Measurements from ENCODE around the gene CDKL1.
A peak's percentile ranks its signal among the peaks of the same experiment; 100 is the strongest.

The CDKL1 gene

GRCh38 chr14:50352584-50352983, 44.1 kb downstream of the CDKL1 start:
- Histone ChIP-seq H3K4me1 (ENCODE audit: control insufficient read depth in 5 of 5, insufficient read depth in 5 of 5, low read length in 5 of 5) (peaks cover 0 to 14% (median 5%) of the 10 kb centered on the region in 5 donors), H3K9me3 (ENCODE audit: control insufficient read depth in 5 of 5, low read length in 5 of 5) (no peaks in the 10 kb centered on the region), H3K27me3 (ENCODE audit: control insufficient read depth in 5 of 5, insufficient read depth in 4 of 5, low read length in 5 of 5) (no peaks in the 10 kb centered on the region), H3K4me3 (ENCODE audit: low read depth in 1 of 5, low read length in 5 of 5) (no peak overlapping the region), H3K27ac (ENCODE audit: low read depth, low read length) (no peak overlapping the region), H3K36me3 (ENCODE audit: control insufficient read depth in 5 of 5, insufficient read depth in 5 of 5, low read length in 5 of 5) (peaks cover 0 to 5% (median 0%) of the 10 kb centered on the region in 5 donors), H3K9ac (ENCODE audit: low read length in 5 of 5) (no peak overlapping the region)

DNA sequence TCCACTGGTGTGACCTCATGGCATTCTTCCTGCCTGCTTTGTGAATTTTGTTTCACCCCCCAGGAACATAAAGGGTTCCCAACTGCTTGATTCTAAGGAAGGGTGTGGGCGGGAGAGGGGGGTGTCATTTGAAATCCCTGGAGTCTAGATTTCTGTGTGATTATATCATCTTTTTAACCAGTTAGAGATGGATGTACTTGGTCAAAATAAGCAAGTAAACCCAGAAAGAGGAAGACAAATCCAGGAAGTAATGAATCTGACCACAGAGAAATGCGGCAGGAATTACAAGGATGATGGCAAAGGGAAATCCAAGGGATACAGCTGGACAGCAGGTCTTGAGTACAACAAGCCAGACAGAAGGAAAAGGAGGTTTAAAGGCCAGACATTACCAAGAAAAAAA, 45.7 kb downstream of the CDKL1 start:
- no peaks in the 10 kb centered on the region for H3K36me3 ChIP-seq (ENCODE audit: control insufficient read depth in 5 of 5, insufficient read depth in 5 of 5, low read length in 5 of 5)
- H3K9ac ChIP-seq (ENCODE audit: low read length in 5 of 5), result no peak overlapping the region
- peaks cover 0 to 18% (median 7%) of the 10 kb centered on the region in 5 donors for H3K4me1 ChIP-seq (ENCODE audit: control insufficient read depth in 5 of 5, insufficient read depth in 5 of 5, low read length in 5 of 5)
- H3K27me3 ChIP-seq (ENCODE audit: control insufficient read depth in 5 of 5, insufficient read depth in 4 of 5, low read length in 5 of 5), result no peaks in the 10 kb centered on the region
- H3K4me3 ChIP-seq (ENCODE audit: low read depth in 1 of 5, low read length in 5 of 5), result no peak overlapping the region
- H3K27ac ChIP-seq (ENCODE audit: low read depth, low read length), result no peak overlapping the region
- H3K9me3 ChIP-seq (ENCODE audit: control insufficient read depth in 5 of 5, low read length in 5 of 5), result no peaks in the 10 kb centered on the region

DNA sequence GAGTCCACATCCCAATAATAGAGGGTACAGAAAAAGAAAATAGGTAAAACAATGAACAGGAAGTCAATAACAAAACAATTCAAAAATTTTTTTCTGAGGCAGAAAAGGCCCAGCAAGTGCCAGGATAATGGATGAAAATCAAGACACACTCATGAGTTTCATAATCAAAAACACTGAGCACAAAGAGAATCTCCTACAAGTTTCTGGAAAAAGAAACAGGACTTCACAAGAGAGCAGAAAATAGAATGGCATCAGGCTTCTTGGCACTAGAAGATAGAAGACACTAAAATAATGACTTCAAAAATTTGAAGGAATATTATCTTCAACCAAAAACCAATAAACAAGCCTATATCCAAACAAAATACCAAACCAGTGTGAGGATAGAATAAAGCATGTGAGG, 47.7 kb downstream of the CDKL1 start:
- Histone ChIP-seq H3K36me3 (ENCODE audit: control insufficient read depth in 5 of 5, insufficient read depth in 5 of 5, low read length in 5 of 5) (no peaks in the 10 kb centered on the region), H3K27ac (ENCODE audit: low read depth, low read length) (no peak overlapping the region), H3K4me3 (ENCODE audit: low read depth in 1 of 5, low read length in 5 of 5) (no peak overlapping the region), H3K27me3 (ENCODE audit: control insufficient read depth in 5 of 5, insufficient read depth in 4 of 5, low read length in 5 of 5) (no peaks in the 10 kb centered on the region), H3K9me3 (ENCODE audit: control insufficient read depth in 5 of 5, low read length in 5 of 5) (no peaks in the 10 kb centered on the region), H3K4me1 (ENCODE audit: control insufficient read depth in 5 of 5, insufficient read depth in 5 of 5, low read length in 5 of 5) (peaks cover 0 to 19% (median 9%) of the 10 kb centered on the region in 5 donors), H3K9ac (ENCODE audit: low read length in 5 of 5) (no peak overlapping the region)

DNA sequence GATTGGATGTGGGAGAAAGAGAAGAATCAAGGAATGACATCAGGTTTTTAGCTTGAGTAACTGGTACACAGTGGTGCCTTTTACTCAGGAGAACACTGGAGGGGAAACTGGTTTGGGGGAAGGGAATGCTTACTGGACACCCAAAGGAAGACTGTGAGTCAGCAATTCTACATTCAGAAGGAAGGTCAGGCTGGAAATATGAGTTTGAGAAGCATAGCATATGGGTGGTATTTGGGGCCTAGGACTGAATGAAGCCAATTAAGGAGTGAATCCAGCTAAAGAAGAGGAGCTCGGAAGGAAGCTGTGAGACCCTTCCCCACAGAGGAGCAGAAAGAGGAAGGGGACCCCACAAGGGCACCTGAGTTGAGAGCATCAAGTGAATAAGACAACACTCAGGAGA, 49.2 kb downstream of the CDKL1 start:
- H3K4me3 ChIP-seq (ENCODE audit: low read depth in 1 of 5, low read length in 5 of 5), result no peak overlapping the region
- H3K27ac ChIP-seq (ENCODE audit: low read depth, low read length), result peak overlapping the region; percentile 24
- H3K36me3 ChIP-seq (ENCODE audit: control insufficient read depth in 5 of 5, insufficient read depth in 5 of 5, low read length in 5 of 5), result no peaks in the 10 kb centered on the region
- H3K27me3 ChIP-seq (ENCODE audit: control insufficient read depth in 5 of 5, insufficient read depth in 4 of 5, low read length in 5 of 5), result no peaks in the 10 kb centered on the region
- no peaks in the 10 kb centered on the region for H3K9me3 ChIP-seq (ENCODE audit: control insufficient read depth in 5 of 5, low read length in 5 of 5)
- peaks cover 5 to 29% (median 18%) of the 10 kb centered on the region in 5 donors for H3K4me1 ChIP-seq (ENCODE audit: control insufficient read depth in 5 of 5, insufficient read depth in 5 of 5, low read length in 5 of 5)
- H3K9ac ChIP-seq (ENCODE audit: low read length in 5 of 5), result no peak overlapping the region

GRCh38 chr14:50345846-50346422, 50.7 kb downstream of the CDKL1 start:
- Histone ChIP-seq H3K4me1 (ENCODE audit: control insufficient read depth in 5 of 5, insufficient read depth in 5 of 5, low read length in 5 of 5) (peaks cover 5 to 34% (median 28%) of the 10 kb centered on the region in 5 donors), H3K9me3 (ENCODE audit: control insufficient read depth in 5 of 5, low read length in 5 of 5) (no peaks in the 10 kb centered on the region), H3K27me3 (ENCODE audit: control insufficient read depth in 5 of 5, insufficient read depth in 4 of 5, low read length in 5 of 5) (no peaks in the 10 kb centered on the region), H3K36me3 (ENCODE audit: control insufficient read depth in 5 of 5, insufficient read depth in 5 of 5, low read length in 5 of 5) (no peaks in the 10 kb centered on the region), H3K9ac (ENCODE audit: low read length in 5 of 5) (no peak overlapping the region), H3K4me3 (ENCODE audit: low read depth in 1 of 5, low read length in 5 of 5) (no peak overlapping the region), H3K27ac (ENCODE audit: low read depth, low read length) (peak overlapping the region; percentile 26)

DNA sequence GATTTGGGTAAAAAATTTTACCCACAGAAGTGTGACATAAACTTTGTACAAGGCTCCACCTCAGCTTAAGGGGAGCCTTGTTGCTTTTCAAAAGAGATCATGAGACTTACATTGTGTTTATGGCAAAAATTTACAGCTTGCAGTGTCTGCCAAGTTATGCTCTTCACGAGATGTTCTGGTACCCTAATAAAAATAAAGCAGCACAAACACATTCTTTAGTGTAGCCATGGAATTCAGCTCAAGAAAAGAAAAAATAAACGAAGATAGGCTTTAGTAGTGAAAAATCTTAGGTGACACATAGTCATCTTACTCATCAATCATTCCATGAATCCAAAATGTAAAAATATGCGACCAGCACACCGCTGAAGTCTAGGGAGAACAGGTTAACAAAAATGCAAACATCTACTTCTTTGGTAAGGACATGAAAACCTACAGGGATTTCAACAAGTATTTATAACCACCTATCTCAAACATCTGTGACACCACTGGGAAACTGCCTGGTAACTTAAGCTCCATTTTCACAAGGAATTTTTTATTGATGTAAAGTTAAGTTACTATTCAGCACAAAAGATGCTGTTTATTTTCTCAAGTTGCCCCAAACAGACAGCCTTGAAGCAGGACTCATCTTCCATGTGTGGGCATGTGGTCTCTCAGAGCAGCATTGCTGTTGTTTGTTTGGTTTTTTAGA, 51.7 kb downstream of the CDKL1 start:
- Histone ChIP-seq H3K36me3 (ENCODE audit: control insufficient read depth in 5 of 5, insufficient read depth in 5 of 5, low read length in 5 of 5) (no peaks in the 10 kb centered on the region), H3K4me1 (ENCODE audit: control insufficient read depth in 5 of 5, insufficient read depth in 5 of 5, low read length in 5 of 5) (peaks cover 5 to 31% (median 28%) of the 10 kb centered on the region in 5 donors), H3K27me3 (ENCODE audit: control insufficient read depth in 5 of 5, insufficient read depth in 4 of 5, low read length in 5 of 5) (no peaks in the 10 kb centered on the region), H3K4me3 (ENCODE audit: low read depth in 1 of 5, low read length in 5 of 5) (no peak overlapping the region), H3K27ac (ENCODE audit: low read depth, low read length) (peak overlapping the region; percentile 15), H3K9me3 (ENCODE audit: control insufficient read depth in 5 of 5, low read length in 5 of 5) (no peaks in the 10 kb centered on the region), H3K9ac (ENCODE audit: low read length in 5 of 5) (no peak overlapping the region)

DNA sequence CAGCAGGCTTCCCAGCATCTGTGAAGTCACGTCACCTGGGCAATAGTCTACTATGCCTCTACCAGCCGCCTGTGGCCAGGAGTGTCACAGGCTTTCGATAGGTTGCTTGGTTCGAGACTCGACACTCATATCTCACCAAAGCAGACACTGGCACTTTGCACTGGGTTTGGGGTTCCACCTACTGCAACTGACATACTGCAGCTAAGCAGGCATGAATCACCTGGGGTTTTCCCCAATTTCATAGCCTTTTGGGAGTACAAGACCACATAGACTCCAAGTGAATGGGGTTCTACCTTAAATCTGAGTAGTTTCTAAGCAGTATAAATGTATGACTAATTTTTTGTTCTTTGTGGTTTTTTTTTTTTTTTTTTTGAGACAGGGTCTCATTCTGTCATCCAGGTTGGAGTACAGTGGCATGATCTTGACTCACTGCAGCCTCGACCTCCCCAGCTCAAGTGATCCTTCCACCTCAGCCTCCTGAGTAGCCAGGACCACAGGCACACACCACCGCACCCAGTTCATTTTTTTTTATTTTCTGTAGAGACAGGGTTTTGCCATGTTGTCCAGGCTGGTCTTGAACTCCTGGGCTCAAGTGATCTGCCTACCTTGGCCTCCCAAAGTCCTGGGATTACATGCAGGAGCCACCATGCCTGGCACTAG, 52.4 kb downstream of the CDKL1 start:
- no peak overlapping the region for H3K9ac ChIP-seq (ENCODE audit: low read length in 5 of 5)
- H3K9me3 ChIP-seq (ENCODE audit: control insufficient read depth in 5 of 5, low read length in 5 of 5), result no peaks in the 10 kb centered on the region
- H3K27ac ChIP-seq (ENCODE audit: low read depth, low read length), result peak overlapping the region; percentile 79
- H3K36me3 ChIP-seq (ENCODE audit: control insufficient read depth in 5 of 5, insufficient read depth in 5 of 5, low read length in 5 of 5), result no peaks in the 10 kb centered on the region
- H3K27me3 ChIP-seq (ENCODE audit: control insufficient read depth in 5 of 5, insufficient read depth in 4 of 5, low read length in 5 of 5), result no peaks in the 10 kb centered on the region
- no peak overlapping the region for H3K4me3 ChIP-seq (ENCODE audit: low read depth in 1 of 5, low read length in 5 of 5)
- H3K4me1 ChIP-seq (ENCODE audit: control insufficient read depth in 5 of 5, insufficient read depth in 5 of 5, low read length in 5 of 5), result peaks cover 5 to 31% (median 28%) of the 10 kb centered on the region in 5 donors

DNA sequence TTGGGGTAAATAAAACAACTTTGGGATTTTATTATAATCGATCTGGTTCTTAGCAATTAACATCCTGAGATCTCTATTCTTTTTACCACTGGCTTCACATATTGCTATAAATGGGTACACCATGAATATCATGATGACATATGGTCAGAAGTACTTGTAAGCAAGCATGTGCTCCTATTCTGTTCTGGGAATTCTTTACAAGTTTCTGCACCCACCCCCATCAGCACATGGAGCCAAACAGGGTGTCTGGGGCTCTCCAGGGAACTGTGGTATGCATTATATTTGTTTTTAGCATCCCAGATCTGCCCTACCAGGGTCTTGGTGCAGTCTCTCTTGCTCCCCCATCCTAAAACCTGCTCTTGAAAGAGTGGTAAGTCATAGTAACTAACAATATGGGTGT, 53.2 kb downstream of the CDKL1 start:
- H3K27me3 ChIP-seq (ENCODE audit: control insufficient read depth in 5 of 5, insufficient read depth in 4 of 5, low read length in 5 of 5), result no peaks in the 10 kb centered on the region
- no peaks in the 10 kb centered on the region for H3K9me3 ChIP-seq (ENCODE audit: control insufficient read depth in 5 of 5, low read length in 5 of 5)
- no peak overlapping the region for H3K4me3 ChIP-seq (ENCODE audit: low read depth in 1 of 5, low read length in 5 of 5)
- peaks cover 5 to 31% (median 28%) of the 10 kb centered on the region in 5 donors for H3K4me1 ChIP-seq (ENCODE audit: control insufficient read depth in 5 of 5, insufficient read depth in 5 of 5, low read length in 5 of 5)
- no peak overlapping the region for H3K9ac ChIP-seq (ENCODE audit: low read length in 5 of 5)
- H3K27ac ChIP-seq (ENCODE audit: low read depth, low read length), result peak overlapping the region; percentile 79
- peaks cover 0 to 4% (median 0%) of the 10 kb centered on the region in 5 donors for H3K36me3 ChIP-seq (ENCODE audit: control insufficient read depth in 5 of 5, insufficient read depth in 5 of 5, low read length in 5 of 5)

GRCh38 chr14:50342221-50343078, 54.2 kb downstream of the CDKL1 start:
- Histone ChIP-seq H3K27me3 (ENCODE audit: control insufficient read depth in 5 of 5, insufficient read depth in 4 of 5, low read length in 5 of 5) (no peaks in the 10 kb centered on the region), H3K4me3 (ENCODE audit: low read depth in 1 of 5, low read length in 5 of 5) (peak overlapping the region; percentile 28 to 68 (median 43)), H3K27ac (ENCODE audit: low read depth, low read length) (peak overlapping the region; percentile 79), H3K9me3 (ENCODE audit: control insufficient read depth in 5 of 5, low read length in 5 of 5) (no peaks in the 10 kb centered on the region), H3K9ac (ENCODE audit: low read length in 5 of 5) (peak overlapping the region in 4 of 5 donors; percentile 23 to 60 (median 33)), H3K36me3 (ENCODE audit: control insufficient read depth in 5 of 5, insufficient read depth in 5 of 5, low read length in 5 of 5) (peaks cover 0 to 6% (median 0%) of the 10 kb centered on the region in 5 donors), H3K4me1 (ENCODE audit: control insufficient read depth in 5 of 5, insufficient read depth in 5 of 5, low read length in 5 of 5) (peaks cover 5 to 31% (median 25%) of the 10 kb centered on the region in 5 donors)
